HepG2 (cell line): ENCODE data around the gene CD164L2. TPM values are rescaled to one million over a fixed set of nuclear protein-coding genes. Genes with fewer than 3 reads are reported as not detected.

ENCODE experiments used
- ARID5B ChIP-seq: IDR thresholded peaks from 2 replicates; pipeline ENCODE4 v1.4.0; 2020; ENCODE audit warnings: mild to moderate bottlenecking, missing genetic modification reagents
- FOXA3 ChIP-seq: IDR thresholded peaks from 2 replicates; pipeline ENCODE4 v1.6.1; 2016; ENCODE audit warnings: missing genetic modification reagents, missing compliant biosample characterization
- IKZF5 ChIP-seq: IDR thresholded peaks from 2 replicates; pipeline ENCODE4 v1.6.1; 2018; ENCODE audit warnings: missing genetic modification reagents, mild to moderate bottlenecking, missing compliant biosample characterization
- MEIS2 ChIP-seq: sonication (generic); formaldehyde crosslinking; IDR thresholded peaks from 2 replicates; pipeline ENCODE4 v1.9.0; 2021; ENCODE audit warnings: mild to moderate bottlenecking, missing genetic modification reagents
- PATZ1 ChIP-seq: sonication (generic); formaldehyde crosslinking; IDR thresholded peaks from 2 replicates; pipeline ENCODE4 v1.4.0; 2020; ENCODE audit warnings: missing genetic modification reagents
- RBAK ChIP-seq: sonication (generic); formaldehyde crosslinking; IDR thresholded peaks from 2 replicates; pipeline ENCODE4 v1.5.1; 2020; ENCODE audit warnings: mild to moderate bottlenecking, missing genetic modification reagents
- RFXANK ChIP-seq: IDR thresholded peaks from 2 replicates; pipeline ENCODE4 v1.6.1; 2016
- SRSF9 ChIP-seq: fragments of 200-400 bp; formaldehyde crosslinking; IDR thresholded peaks from 2 replicates; pipeline ENCODE4 v1.6.1; 2018; ENCODE audit warnings: borderline replicate concordance, mild to moderate bottlenecking, low read depth, low read length; ENCODE audit not compliant: insufficient read depth, poor library complexity, severe bottlenecking
- TMF1 ChIP-seq: sonication (generic); formaldehyde crosslinking; IDR thresholded peaks from 2 replicates; pipeline ENCODE4 v1.8.1; 2022; ENCODE audit warnings: low read depth, missing genetic modification reagents
- TRIM22 ChIP-seq: fragments of 450-650 bp; IDR thresholded peaks from 2 replicates; pipeline ENCODE4 v1.6.1; 2017
- ZC3H4 ChIP-seq: sonication (generic); formaldehyde crosslinking; IDR thresholded peaks from 2 replicates; pipeline ENCODE4 v1.4.0; 2020; ENCODE audit warnings: missing genetic modification reagents, borderline replicate concordance
- ZFP37 ChIP-seq: sonication (generic); formaldehyde crosslinking; IDR thresholded peaks from 2 replicates; pipeline ENCODE4 v1.4.0; 2020; ENCODE audit warnings: missing genetic modification reagents, borderline replicate concordance
- ZNF136 ChIP-seq: sonication (generic); formaldehyde crosslinking; IDR thresholded peaks from 2 replicates; pipeline ENCODE4 v1.8.1; 2022; ENCODE audit warnings: low read depth, mild to moderate bottlenecking, moderate library complexity, missing genetic modification reagents
- ZNF326 ChIP-seq: sonication (generic); formaldehyde crosslinking; IDR thresholded peaks from 2 replicates; pipeline ENCODE4 v1.4.0; 2020; ENCODE audit warnings: missing genetic modification reagents, borderline replicate concordance
- ZNF337 ChIP-seq: sonication (generic); formaldehyde crosslinking; IDR thresholded peaks from 2 replicates; pipeline ENCODE4 v1.5.1; 2020; ENCODE audit warnings: missing genetic modification reagents, low read depth, mild to moderate bottlenecking, borderline replicate concordance
- ZNF503 ChIP-seq: sonication (generic); formaldehyde crosslinking; IDR thresholded peaks from 2 replicates; pipeline ENCODE4 v1.4.0; 2020; ENCODE audit warnings: missing genetic modification reagents
- ZNF556 ChIP-seq: sonication (generic); formaldehyde crosslinking; IDR thresholded peaks from 2 replicates; pipeline ENCODE4 v1.4.0; 2020; ENCODE audit warnings: mild to moderate bottlenecking, missing genetic modification reagents, borderline replicate concordance
- ZNF569 ChIP-seq: sonication (generic); formaldehyde crosslinking; IDR thresholded peaks from 2 replicates; pipeline ENCODE4 v1.5.0; 2020; ENCODE audit warnings: mild to moderate bottlenecking, missing genetic modification reagents, moderate library complexity, borderline replicate concordance
- ZNF580 ChIP-seq: IDR thresholded peaks from 2 replicates; pipeline ENCODE4 v1.6.1; 2016; ENCODE audit warnings: low read depth, borderline replicate concordance
- polyA plus RNA-seq, 8 experiments: library from polyadenylated mRNA; depleted of rRNA in 3 of 8; stranded (reverse) in 7 of 8; unstranded in 1 of 8; fragments of >200 nt; fragmentation: Illumina TruSeq in 4 of 8; extraction: Trizol in 4 of 8; gene quantifications; 2 replicates each; pipeline versions ENCODE4 v1.2.1 to v1.2.3, GENCODE V29; 2011 to 2016; ENCODE audit warnings: low read depth in 4 of 8, missing spikeins in 1 of 8, mixed read lengths in 1 of 8; ENCODE audit not compliant: insufficient read depth in 1 of 8
- total RNA-seq, 5 experiments: library from RNA; depleted of rRNA; stranded (reverse); fragments of >200 nt; fragmentation: Illumina TruSeq; extraction: Trizol; gene quantifications; 2 replicates each; pipeline ENCODE4 v1.2.3, GENCODE V29; 2016; ENCODE audit warnings: low read depth in 1 of 5

Gene CD164L2
- total and polyA plus RNA-seq, 2 of the 13 experiments (the other 11 are each of a cell fraction or from before 2014, with no cell fraction given): not detected

- no peak for TF ChIP-seq IKZF5 (CRISPR knock-in tag)
- TF ChIP-seq SRSF9: no peak
- TF ChIP-seq TRIM22: no peak
- TF ChIP-seq ZNF337: no peak
- no peak for TF ChIP-seq ZNF326
- peak; percentile 51 for TF ChIP-seq ARID5B (CRISPR knock-in tag)
- TF ChIP-seq ZNF136 (CRISPR knock-in tag): no peak
- no peak for TF ChIP-seq ZNF580 (CRISPR knock-in tag)
- TF ChIP-seq TMF1 (CRISPR knock-in tag): no peak
- 0 out of 2 replicates have a peak, but pooled peaks have one; percentile 26 for TF ChIP-seq FOXA3 (CRISPR knock-in tag)
- peak; percentile 89 for TF ChIP-seq PATZ1
- no peak; the same call in 1 of the 2 replicates for TF ChIP-seq ZNF556 (CRISPR knock-in tag)
- no peak for TF ChIP-seq ZNF569 (CRISPR knock-in tag)
- TF ChIP-seq MEIS2 (CRISPR knock-in tag): no peak
- no peak for TF ChIP-seq ZFP37
- TF ChIP-seq RFXANK (CRISPR knock-in tag): peak; percentile 89
- TF ChIP-seq ZNF503 (CRISPR knock-in tag): no peak
- TF ChIP-seq RBAK (CRISPR knock-in tag): no peak
- TF ChIP-seq ZC3H4: no peak
Observed at GRCh38 chr1:27392096-27392777, 9.1 kb upstream of the CD164L2 start, which contains the start of gene GPR3 (continued).
